T47D (cell line): Measurements from ENCODE around the gene E2F8.

Experiments used
- DNase-seq, 2 experiments: peaks; one replicate each; pipeline versions ENCODE4 v3.0.0 to v3.0.0-alpha.2; 2011 to 2012; ENCODE audit warnings: low read depth in 1 of 2, low spot score in 1 of 2
- JUND ChIP-seq: IDR thresholded peaks from 2 replicates; pipeline ENCODE4 v1.6.1; 2012; ENCODE audit warnings: low read depth
- in situ Hi-C: cut with HindIII; loops from 2 replicates; pipeline ENCODE4 v1.10.0; 2016; ENCODE audit warnings: low sequenced_read_pairs, low pct_unique_long_range_greater_than_20kb

The E2F8 gene

GRCh38 chr11:19204836-19205235 is 35.9 kb downstream of the E2F8 start:
- DNase-seq = no peak
- no peak for TF ChIP-seq JUND
- in situ Hi-C loops = no loop called here

GRCh38 chr11:19201737-19202605 is 38.8 kb downstream of the E2F8 start, which contains the start of gene CSRP3:
Gene CSRP3, minus strand, starts transcription at chr11:19201983. Its CDS starts 9,535 bp downstream, at chr11:19192448.
- DNase-seq = no peak
- in situ Hi-C loops = no loop called here
- TF ChIP-seq JUND = no peak

DNA sequence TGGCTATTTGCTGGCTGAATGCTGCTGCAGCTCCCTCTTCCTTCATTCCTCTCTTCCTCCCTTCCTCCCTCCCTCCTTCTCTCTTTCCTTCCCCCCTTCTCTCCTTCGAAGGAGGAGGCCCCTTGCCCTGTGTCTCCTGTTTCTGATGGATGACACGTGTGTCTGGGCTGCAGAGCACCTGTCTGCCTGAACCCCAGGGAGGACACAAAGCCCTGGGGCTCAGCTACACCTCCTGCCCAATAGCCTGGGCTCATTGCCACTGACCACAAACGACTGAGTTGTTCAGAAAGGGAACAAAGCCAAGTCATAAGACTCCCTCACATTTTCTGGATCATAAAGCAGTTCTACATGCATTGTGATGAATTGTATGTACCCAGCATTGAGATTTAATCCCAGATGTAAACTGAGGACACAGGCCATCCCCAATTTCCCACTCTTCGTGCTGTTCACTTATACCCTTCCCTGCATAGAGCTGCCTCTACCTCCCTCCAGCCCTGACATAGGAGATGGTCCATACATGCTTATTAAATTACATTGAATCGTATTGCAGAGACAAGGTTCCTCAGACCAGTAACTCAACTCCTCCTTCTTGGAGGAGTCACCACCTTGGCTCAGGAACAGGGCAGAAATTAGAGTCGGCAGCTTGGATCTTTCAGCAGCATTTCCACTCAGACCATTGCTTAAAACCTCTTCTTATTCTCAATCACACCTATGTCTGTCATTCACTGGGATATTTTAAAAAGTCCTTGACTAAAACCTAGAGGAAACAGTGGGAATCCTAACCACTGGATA is 40.1 kb downstream of the E2F8 start:
- in situ Hi-C loops = no loop called here
- no peak for TF ChIP-seq JUND
- DNase-seq = peak in 1 of 2 experiments; percentile 83

GRCh38 chr11:19199771-19200170 is 41.0 kb downstream of the E2F8 start:
- in situ Hi-C loops = no loop called here
- no peak for TF ChIP-seq JUND
- DNase-seq = no peak

GRCh38 chr11:19199048-19199447 is 41.7 kb downstream of the E2F8 start:
- in situ Hi-C loops = no loop called here
- TF ChIP-seq JUND = no peak
- DNase-seq = no peak

- DNase-seq = no peak
- TF ChIP-seq JUND = no peak
- in situ Hi-C loops = no loop called here
Measured at GRCh38 chr11:19196432-19196831, 44.3 kb downstream of the E2F8 start.

- no peak for TF ChIP-seq JUND
- DNase-seq = no peak
- in situ Hi-C loops = no loop called here
Measured at GRCh38 chr11:19194620-19195308, 46.0 kb downstream of the E2F8 start.

DNA sequence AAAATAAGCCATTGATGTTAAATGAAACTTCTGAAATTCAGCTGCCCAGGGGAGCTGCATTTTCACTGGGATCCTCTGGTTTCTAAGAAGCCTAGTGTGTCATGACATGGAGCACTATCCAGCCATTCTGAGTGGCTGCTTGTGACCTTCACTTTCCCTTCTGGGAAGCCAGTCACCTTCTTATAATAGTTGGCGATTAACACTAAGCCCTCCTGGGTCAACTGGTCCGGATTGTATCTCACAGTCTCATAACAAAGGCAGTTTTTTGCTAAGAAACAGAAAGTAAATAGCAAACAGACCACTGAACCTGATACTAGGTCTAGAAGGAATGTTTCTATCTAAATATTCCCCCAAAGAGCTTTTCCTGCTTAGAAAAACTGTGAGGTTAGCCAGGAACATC is 46.8 kb downstream of the E2F8 start:
- DNase-seq = no peak
- TF ChIP-seq JUND = no peak

GRCh38 chr11:19191530-19192169 is 49.1 kb downstream of the E2F8 start:
- no peak for TF ChIP-seq JUND
- DNase-seq = no peak
- in situ Hi-C loops = no loop called here

More for the DNA sequence above, 46.8 kb downstream of the E2F8 start:
- in situ Hi-C loops = no loop called here

DNA sequence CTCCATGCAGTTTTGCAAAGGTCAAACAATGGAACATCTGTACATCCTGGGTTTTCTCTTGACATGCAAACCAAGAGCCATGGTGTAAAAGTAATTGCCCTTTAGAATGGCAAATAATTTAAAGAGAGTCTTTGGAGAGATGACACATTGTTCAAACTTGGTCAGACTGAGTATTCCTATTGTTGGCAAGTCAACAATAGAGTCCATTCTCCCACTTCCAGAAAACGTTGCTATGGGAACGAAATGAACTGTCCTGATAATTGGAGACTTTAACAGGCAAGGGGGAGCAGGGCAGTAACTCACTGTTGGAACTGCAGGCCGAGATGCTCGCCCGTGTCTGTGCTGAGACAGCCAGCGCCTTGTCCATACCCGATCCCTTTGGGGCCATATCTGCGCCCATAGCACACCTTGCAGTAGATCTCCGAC is 52.9 kb downstream of the E2F8 start:
- DNase-seq = no peak
- in situ Hi-C loops = no loop called here
- no peak for TF ChIP-seq JUND

- in situ Hi-C loops = no loop called here
- no peak for TF ChIP-seq JUND
- DNase-seq = no peak
Measured at GRCh38 chr11:19187114-19187832, 53.5 kb downstream of the E2F8 start.
